GM12864 (cell line): ENCODE results near the gene DCLK1.

Source experiments
- DNase-seq: peaks from one replicate; pipeline ENCODE4 v3.0.0-alpha.2; 2011; ENCODE audit warnings: low read depth
- H3K4me3 ChIP-seq: 2 replicates; pipeline ENCODE4 v1.5.1; 2011; ENCODE audit warnings: mild to moderate bottlenecking, low read depth, low read length, control low read depth
- TF ChIP-seq, protein P1 (sequence below): IDR thresholded peaks from 2 replicates; pipeline ENCODE4 v1.5.1; 2011; ENCODE audit warnings: low read depth, mild to moderate bottlenecking, moderate library complexity, low read length, control low read depth, inconsistent platforms; ENCODE audit errors: missing control alignments

The DCLK1 gene

DNA sequence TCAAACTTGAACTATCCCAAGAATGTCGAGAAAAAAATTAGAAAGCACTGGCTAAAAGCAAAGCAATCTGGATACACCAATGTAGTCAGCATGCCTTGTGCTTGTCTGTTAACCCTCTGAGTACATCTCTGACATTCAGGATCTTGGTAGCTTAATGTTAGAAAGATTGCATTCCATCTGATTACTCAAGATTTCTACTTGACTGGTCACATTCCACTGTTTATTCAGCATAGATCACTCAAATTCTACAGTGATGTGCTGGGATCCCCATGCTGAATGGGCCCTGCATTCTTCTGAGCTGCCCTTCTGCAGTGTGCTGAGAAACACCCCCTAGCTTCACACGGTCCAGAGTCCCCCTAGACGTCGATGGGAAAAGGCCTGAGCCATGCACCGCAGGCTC lies 359.3 kb downstream of the DCLK1 start:
- no peak for DNase-seq
- H3K4me3 ChIP-seq: no peak overlapping the region
- TF ChIP-seq, protein P1, sequence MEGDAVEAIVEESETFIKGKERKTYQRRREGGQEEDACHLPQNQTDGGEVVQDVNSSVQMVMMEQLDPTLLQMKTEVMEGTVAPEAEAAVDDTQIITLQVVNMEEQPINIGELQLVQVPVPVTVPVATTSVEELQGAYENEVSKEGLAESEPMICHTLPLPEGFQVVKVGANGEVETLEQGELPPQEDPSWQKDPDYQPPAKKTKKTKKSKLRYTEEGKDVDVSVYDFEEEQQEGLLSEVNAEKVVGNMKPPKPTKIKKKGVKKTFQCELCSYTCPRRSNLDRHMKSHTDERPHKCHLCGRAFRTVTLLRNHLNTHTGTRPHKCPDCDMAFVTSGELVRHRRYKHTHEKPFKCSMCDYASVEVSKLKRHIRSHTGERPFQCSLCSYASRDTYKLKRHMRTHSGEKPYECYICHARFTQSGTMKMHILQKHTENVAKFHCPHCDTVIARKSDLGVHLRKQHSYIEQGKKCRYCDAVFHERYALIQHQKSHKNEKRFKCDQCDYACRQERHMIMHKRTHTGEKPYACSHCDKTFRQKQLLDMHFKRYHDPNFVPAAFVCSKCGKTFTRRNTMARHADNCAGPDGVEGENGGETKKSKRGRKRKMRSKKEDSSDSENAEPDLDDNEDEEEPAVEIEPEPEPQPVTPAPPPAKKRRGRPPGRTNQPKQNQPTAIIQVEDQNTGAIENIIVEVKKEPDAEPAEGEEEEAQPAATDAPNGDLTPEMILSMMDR: no peak

DNA sequence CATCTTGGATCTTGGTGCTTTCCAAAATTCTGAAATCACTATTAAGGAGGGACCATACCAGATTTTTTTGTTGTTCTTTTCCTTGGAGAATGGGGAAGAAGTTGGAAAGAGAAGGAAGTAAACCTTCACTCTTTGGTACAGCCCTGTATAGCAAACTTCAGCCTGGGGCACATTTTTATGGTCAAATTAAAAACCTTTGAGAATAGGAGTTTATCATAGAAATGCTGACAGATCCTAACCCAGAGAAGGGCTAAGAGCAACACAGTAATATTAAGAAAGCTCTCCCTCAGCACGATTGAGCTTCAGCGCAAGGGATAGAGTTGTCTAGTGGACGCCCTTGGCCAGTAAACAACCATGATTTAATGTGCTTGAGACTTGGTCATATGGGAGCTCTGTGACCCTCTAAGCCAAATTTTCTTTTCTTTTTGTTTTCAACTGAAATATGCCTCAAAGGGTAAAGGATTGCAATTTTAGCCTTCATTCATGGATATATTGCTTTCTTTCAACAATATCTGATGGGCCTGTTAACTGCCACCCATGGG lies 360.4 kb downstream of the DCLK1 start:
- H3K4me3 ChIP-seq: no peak overlapping the region
- TF ChIP-seq, protein P1: no peak
- DNase-seq: no peak

DNA sequence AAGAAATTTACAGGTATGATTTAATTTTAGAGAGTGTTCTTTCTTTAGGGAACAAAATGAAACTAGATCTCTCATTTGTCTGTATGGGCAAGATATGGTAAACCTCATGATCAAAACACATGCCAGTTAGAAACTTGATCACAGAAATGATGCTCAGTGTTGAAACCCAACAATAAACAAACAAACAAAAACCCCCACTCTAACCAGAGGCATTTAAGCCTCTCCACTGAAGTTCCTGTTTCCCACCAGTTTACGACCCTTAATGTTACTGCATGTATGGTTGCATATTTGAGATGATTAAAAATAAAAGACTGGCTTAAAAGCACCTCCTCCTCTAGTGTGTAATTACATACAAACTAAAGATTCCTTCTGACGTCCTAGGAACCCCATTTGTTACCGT lies 361.4 kb downstream of the DCLK1 start:
- DNase-seq: no peak
- no peak overlapping the region for H3K4me3 ChIP-seq
- TF ChIP-seq, protein P1: no peak

DNA sequence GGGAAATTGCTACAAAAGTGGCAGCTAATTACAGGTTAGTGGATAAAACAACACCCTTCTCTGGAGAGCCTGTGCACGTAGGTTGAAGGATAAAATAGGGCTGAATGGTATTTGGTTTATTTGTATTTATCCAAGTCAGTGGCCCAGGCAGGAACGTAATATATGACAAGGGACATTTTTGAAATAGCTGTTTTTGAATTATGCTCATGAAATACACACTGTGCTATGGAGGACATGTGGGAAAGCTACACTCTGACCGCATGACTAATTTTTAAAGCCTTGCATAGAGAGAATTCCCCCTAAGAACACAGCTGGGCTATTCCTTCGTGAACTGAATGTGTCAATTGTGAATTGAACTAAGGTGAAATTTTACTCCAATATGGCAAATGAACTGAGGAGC lies 362.6 kb downstream of the DCLK1 start:
- DNase-seq: no peak
- TF ChIP-seq, protein P1: no peak
- H3K4me3 ChIP-seq: no peak overlapping the region

DNA sequence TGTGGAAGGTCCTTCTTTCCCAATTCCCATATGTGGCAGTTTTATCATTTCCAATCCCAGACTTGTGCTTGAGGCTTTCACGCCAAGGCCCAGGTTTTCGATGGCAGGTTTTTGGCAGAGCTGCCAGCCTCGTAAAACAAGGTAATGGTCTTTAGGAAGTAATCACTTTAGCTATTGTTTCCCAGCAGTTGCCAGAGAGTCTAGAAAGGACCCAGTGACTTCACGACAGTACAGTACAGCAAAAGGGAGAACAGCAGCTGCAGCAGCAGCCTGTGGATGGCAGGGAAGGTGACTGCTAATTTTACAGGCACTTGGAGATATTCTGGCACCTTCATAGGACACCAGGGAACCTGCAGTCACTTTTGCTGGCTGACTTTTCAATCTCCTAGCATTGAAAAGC lies 363.1 kb downstream of the DCLK1 start:
- TF ChIP-seq, protein P1: no peak
- DNase-seq: no peak
- H3K4me3 ChIP-seq: no peak overlapping the region

DNA sequence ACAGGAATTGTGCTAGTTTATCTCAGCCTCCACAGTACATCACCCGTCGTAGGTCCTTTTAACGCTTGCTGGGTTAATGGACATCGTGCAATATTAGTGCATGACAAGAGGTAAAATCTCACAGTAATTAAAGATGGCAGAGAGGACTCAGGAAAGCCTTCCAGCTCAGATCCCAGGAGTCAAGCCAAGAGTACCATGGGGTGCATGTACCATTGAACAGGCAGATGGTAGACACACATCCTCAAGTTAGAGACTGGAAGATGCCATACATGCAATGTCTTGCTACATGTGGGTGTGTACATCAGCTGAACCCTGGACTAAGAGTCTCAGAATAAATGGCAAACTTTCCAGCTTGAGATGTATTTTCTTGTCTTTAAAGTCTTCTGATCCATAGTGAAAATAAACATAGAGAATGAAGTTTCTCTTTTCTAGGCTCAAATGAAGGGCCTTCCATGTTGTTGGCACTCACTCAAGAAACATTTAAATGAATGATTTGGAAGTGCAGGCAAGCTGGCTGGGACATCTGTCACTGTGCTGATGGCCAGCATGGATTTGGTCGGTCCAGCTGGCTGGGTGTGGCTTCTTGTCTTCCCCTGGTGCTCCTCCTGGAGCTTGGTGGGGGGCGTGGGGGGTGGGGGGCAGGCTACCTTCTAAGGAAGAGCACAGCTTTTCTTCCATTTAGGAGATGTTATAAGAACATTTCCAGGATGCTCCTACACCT lies 363.8 kb downstream of the DCLK1 start:
- no peak overlapping the region for H3K4me3 ChIP-seq
- no peak for DNase-seq
- TF ChIP-seq, protein P1: no peak

DNA sequence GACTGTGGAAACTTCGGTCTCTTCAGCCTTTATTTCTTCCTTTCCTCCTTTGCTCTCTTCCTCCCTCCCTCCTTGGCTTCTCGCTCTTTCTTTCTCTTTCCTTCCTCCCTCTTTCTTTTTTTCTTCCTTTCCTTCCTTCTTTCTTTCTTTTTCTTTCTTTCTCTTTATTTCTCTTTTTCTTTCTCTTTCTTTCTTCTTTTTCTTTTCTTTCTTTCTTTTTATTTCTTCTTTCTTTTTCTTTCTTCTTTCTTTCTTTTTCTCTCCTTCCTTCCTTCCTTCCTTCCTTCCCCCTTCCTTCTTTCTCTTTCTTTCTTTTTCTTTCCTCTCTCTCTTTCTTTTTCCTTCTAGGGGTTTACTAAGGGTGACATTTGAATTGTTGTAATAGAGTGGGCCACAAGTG lies 364.5 kb downstream of the DCLK1 start:
- no peak overlapping the region for H3K4me3 ChIP-seq
- no peak for DNase-seq
- TF ChIP-seq, protein P1: no peak
